ENCODE measurements around the gene TMEM117.

DNA sequence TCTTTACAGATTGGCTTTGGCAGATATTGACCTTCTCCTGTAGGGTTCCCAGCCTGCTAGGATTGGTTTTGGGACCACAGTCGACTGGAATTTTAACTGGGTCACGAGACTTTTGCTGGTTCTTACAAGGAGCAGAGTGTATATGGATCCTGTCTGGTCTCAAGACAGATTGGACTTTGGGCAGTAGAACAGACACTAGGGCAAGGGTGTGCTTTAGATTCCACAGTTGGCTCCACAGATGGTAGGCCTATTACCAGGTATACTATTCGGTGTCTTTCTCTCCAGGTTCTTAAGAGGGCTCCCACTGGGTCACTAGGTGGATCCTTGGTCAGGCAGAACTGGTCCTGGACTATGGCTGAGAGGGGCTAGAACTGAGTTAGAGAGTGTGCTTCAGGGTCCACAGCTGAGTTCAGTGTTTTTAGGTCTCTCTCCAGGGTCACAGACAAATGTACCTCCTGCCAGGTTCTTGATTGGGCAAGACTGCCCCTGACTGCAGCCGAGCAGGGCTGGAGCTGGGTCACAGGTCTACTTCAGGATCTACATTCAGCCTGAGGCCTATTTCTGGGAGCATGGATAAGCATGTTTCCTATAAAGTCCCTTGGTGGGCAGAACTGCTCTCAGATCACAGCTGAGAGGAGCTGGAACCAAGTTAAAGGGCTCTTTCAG lies 460.2 kb downstream of the TMEM117 start:
- TF ChIP-seq, protein P1, sequence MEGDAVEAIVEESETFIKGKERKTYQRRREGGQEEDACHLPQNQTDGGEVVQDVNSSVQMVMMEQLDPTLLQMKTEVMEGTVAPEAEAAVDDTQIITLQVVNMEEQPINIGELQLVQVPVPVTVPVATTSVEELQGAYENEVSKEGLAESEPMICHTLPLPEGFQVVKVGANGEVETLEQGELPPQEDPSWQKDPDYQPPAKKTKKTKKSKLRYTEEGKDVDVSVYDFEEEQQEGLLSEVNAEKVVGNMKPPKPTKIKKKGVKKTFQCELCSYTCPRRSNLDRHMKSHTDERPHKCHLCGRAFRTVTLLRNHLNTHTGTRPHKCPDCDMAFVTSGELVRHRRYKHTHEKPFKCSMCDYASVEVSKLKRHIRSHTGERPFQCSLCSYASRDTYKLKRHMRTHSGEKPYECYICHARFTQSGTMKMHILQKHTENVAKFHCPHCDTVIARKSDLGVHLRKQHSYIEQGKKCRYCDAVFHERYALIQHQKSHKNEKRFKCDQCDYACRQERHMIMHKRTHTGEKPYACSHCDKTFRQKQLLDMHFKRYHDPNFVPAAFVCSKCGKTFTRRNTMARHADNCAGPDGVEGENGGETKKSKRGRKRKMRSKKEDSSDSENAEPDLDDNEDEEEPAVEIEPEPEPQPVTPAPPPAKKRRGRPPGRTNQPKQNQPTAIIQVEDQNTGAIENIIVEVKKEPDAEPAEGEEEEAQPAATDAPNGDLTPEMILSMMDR (IDR thresholded peaks at IDR 0.05; ENCODE audit: low read depth, low read length), result no peak
- TF ChIP-seq POLR2A (IDR thresholded peaks at IDR 0.05; ENCODE audit: extremely low read depth, insufficient read length), result no peak

Measured in NB4 (cell line).